A673 (cell line): ENCODE measurements around the gene MT2A. TPM values are rescaled to one million over a fixed set of nuclear protein-coding genes. Genes with fewer than 3 reads are reported as not detected.

Experiments
- BruUV-seq: library from RNA; stranded (reverse); fragments of 400-500 nt; replicated peaks from 2 replicates; lab custom pipeline; 2021; lab: Mats Ljungman, UMichigan
- CTCF ChIA-PET: fragments of 300-600 bp; sonication (Branson Sonifier 250); formaldehyde crosslinking; loops from one replicate; lab custom pipeline; 2022; ENCODE audit warnings: antibody characterized with exemption; lab: Charles Lee
- POLR2A ChIA-PET: fragments of 300-600 bp; sonication (Branson Sonifier 250); formaldehyde crosslinking; loops from one replicate; lab custom pipeline; 2022; ENCODE audit warnings: antibody characterized with exemption; ENCODE audit not compliant: low non-redundant PET; lab: Charles Lee
- DNase-seq: peaks from one replicate; pipeline ENCODE4 v3.0.0-alpha.2; 2015; ENCODE audit warnings: low spot score
- H3K27ac ChIP-seq: fragments of 200-600 bp; sonication (generic); 2 replicates; pipeline ENCODE4 v1.5.1; 2016; ENCODE audit warnings: mixed run types, low read depth, mild to moderate bottlenecking, mixed read lengths, antibody characterized with exemption, low read length; ENCODE audit not compliant: poor library complexity, severe bottlenecking
- H3K27me3 ChIP-seq: fragments of 200-600 bp; sonication (generic); replicated peaks from 2 replicates; pipeline ENCODE4 v1.6.1; 2017; ENCODE audit warnings: mixed run types, low read depth, mild to moderate bottlenecking, mixed read lengths, antibody characterized with exemption, low read length; ENCODE audit not compliant: insufficient read depth, poor library complexity
- H3K36me3 ChIP-seq: fragments of 200-600 bp; sonication (generic); 2 replicates; pipeline ENCODE4 v1.6.1; 2016; ENCODE audit warnings: mixed run types, mild to moderate bottlenecking, mixed read lengths, antibody characterized with exemption, low read length; ENCODE audit not compliant: insufficient read depth, poor library complexity, severe bottlenecking
- H3K4me1 ChIP-seq: fragments of 200-600 bp; sonication (generic); 2 replicates; pipeline ENCODE4 v1.6.1; 2017; ENCODE audit warnings: mixed run types, mild to moderate bottlenecking, mixed read lengths, antibody characterized with exemption, low read length; ENCODE audit not compliant: insufficient read depth, poor library complexity, severe bottlenecking
- H3K4me3 ChIP-seq: fragments of 200-600 bp; sonication (generic); 2 replicates; pipeline ENCODE4 v1.5.1; 2016; ENCODE audit warnings: low read depth, mixed run types, mild to moderate bottlenecking, mixed read lengths, low read length; ENCODE audit not compliant: poor library complexity, severe bottlenecking
- H3K9me3 ChIP-seq: fragments of 200-600 bp; sonication (generic); 2 replicates; pipeline ENCODE4 v1.6.1; 2016; ENCODE audit warnings: mixed run types, low read depth, mild to moderate bottlenecking, mixed read lengths, antibody characterized with exemption, low read length; ENCODE audit not compliant: poor library complexity, severe bottlenecking
- CTCF ChIP-seq: fragments of 300-800, 200-600 bp; sonication (generic); conservative IDR thresholded peaks from 2 replicates; pipeline ENCODE4 v1.5.1; 2017; ENCODE audit warnings: low read depth, mild to moderate bottlenecking, antibody characterized with exemption, low read length, moderate library complexity, mixed read lengths
- EZH2 ChIP-seq: fragments of 200-600 bp; sonication (generic); IDR thresholded peaks from 2 replicates; pipeline ENCODE4 v1.6.1; 2017; ENCODE audit warnings: borderline replicate concordance, low read depth, mild to moderate bottlenecking, mixed read lengths, antibody characterized with exemption, low read length; ENCODE audit not compliant: poor library complexity, severe bottlenecking
- intact Hi-C: fragments of 100-400 bp; cut with micrococcal nuclease; formaldehyde crosslinking; loops from one replicate; pipeline ENCODE4 v1.10.0; 2022; ENCODE audit not compliant: unreplicated experiment
- total RNA-seq: library from RNA; stranded (reverse); gene quantifications from 2 replicates; pipeline ENCODE4 v1.2.3, GENCODE V29; 2021

MT2A gene
- total RNA-seq, 1 experiment from 2014 or later, result 218 TPM

GRCh38 chr16:56630134-56630533 is 21.8 kb downstream of the MT2A start:
- intact Hi-C loops, result no loop called here
- TF ChIP-seq CTCF (no peak), EZH2 (no peak)
- H3K9me3 ChIP-seq, result no peaks in the 10 kb centered on the region
- ChIA-PET CTCF (no interaction called here), POLR2A (no interaction called here)
- no peaks in the 10 kb centered on the region for H3K36me3 ChIP-seq
- no TSS peak for BruUV-seq
- H3K4me1 ChIP-seq, result peaks cover 6% of the 10 kb centered on the region
- H3K4me3 ChIP-seq, result no peak overlapping the region
- no peak overlapping the region for H3K27ac ChIP-seq
- DNase-seq, result no peak
- H3K27me3 ChIP-seq, result peaks cover 37% of the 10 kb centered on the region

GRCh38 chr16:56631197-56631596 is 22.8 kb downstream of the MT2A start:
- no TSS peak for BruUV-seq
- DNase-seq, result no peak
- no peaks in the 10 kb centered on the region for H3K36me3 ChIP-seq
- ChIA-PET CTCF (no interaction called here), POLR2A (interaction anchor here (0.6 kb wide), 1 partner anchor 16 kb away, joined by 3 read pairs; no protein-coding TSS in a partner anchor)
- H3K4me3 ChIP-seq, result no peak overlapping the region
- no peak overlapping the region for H3K27ac ChIP-seq
- no peaks in the 10 kb centered on the region for H3K9me3 ChIP-seq
- peaks cover 6% of the 10 kb centered on the region for H3K4me1 ChIP-seq
- H3K27me3 ChIP-seq, result peaks cover 42% of the 10 kb centered on the region
- TF ChIP-seq CTCF, result no peak
- TF ChIP-seq EZH2, result no peak
- intact Hi-C loops, result no loop called here

- ChIA-PET CTCF (no interaction called here), POLR2A (no interaction called here)
- intact Hi-C loops, result no loop called here
- no TSS peak for BruUV-seq
- Histone ChIP-seq H3K4me1 (peaks cover 6% of the 10 kb centered on the region), H3K27ac (no peak overlapping the region), H3K9me3 (no peaks in the 10 kb centered on the region), H3K4me3 (no peak overlapping the region), H3K27me3 (peaks cover 48% of the 10 kb centered on the region), H3K36me3 (no peaks in the 10 kb centered on the region)
- no peak for DNase-seq
- TF ChIP-seq CTCF (no peak), EZH2 (no peak)
Observed at GRCh38 chr16:56631832-56632155, 23.4 kb downstream of the MT2A start.
